Nucleus accumbens (tissue), 56 donors: ENCODE results near the gene INO80E.
"Not testable (repeated sequence)": the region's sequence is repeated elsewhere in the genome, so short reads cannot be mapped to it uniquely, and the experiment has no call there.

Experiments used
- DNase-seq, 56 donors: peaks; one replicate each; lab custom pipeline; 2025; lab: John Stamatoyannopoulos, UW

INO80E gene

GRCh38 chr16:30027588-30028437 is 31.8 kb downstream of the INO80E start:
- DNase-seq = no peak

- no peak for DNase-seq
Measured at GRCh38 chr16:30028438-30029076, 32.5 kb downstream of the INO80E start.

DNA sequence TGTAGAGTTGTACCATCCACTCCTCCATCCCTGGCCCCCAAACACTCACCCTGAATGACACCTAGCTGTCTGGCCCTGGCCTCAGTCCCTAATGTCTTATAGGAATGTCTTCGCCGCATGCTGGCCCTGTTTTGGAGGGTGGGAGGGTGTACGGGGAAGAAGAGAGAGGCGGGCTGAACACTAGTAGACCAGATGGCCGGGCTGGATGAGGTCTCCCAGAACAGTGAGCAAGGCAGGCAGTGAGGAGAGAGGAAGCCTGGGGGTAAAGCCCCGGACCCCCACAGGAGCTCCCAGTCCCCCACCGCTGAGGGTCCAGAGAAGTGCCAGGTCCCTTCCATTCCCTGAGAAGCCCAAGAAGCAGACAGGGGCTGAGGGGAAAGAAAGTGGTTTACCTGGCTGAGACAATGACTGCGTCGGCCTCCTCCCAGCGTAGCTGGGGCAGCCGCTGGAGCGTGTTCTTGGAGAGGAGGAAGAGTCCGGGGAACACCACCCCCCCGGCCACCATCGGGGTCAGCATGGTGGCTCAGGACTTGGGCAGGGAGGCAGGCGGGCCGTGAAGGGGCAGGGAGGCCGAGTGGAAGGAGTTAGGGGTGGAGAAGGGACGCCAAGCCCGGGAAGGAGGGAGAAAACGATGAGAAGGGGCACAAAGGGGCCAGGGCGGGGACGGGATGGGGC is 34.1 kb downstream of the INO80E start:
- DNase-seq = no peak

- DNase-seq = peak in 16 of 56 donors; percentile 6 to 55 (median 28)
Measured at GRCh38 chr16:30030841-30031413, 34.9 kb downstream of the INO80E start, which contains the start of gene TLCD3B. Gene TLCD3B, minus strand, starts transcription at chr16:30031271. Its CDS starts 744 bp downstream, at chr16:30030527.

- peak in 1 of 56 donors; percentile 26 for DNase-seq
Measured at GRCh38 chr16:30031477-30031918, 35.5 kb downstream of the INO80E start.

DNA sequence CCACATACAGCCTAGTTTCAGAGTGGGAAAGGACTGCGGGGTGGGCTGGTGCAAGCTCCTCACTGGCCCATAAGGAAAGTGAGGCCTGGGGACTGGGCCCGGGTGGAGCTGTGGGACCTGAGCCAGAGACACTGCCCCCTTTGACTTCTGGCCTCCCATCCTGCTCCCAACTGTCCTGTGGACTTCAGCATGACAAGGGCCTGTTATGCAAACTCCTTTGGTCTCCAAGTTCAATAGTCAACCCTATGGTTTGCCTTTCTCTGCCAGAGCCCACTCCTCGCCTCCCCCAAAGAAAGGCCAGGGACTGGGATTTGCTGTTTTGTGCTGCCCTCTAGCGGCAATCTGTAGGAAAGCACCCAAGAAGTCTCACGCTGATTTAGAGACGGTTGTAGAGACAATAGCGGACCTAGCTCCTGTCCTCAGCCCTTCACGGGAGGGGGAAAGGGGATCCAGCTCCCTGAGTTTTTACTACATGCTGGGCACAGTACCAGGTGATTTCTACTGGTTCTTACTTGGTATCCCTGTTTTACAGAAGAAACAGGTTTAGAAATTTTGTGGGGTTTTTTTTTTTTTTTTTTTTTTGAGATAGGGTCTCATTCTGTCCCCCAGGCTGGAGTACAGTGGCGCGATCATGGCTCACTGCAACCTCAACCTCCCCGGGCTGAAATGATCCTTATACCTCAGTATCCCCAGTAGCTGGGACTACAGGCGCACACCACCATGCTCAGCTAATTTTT is 36.2 kb downstream of the INO80E start:
- peak in 27 of 56 donors; percentile 7 to 73 (median 34) for DNase-seq

- no peak for DNase-seq
Measured at GRCh38 chr16:30033270-30033669, 37.2 kb downstream of the INO80E start.

- no peak for DNase-seq
Measured at GRCh38 chr16:30040221-30040620, 44.2 kb downstream of the INO80E start.

DNA sequence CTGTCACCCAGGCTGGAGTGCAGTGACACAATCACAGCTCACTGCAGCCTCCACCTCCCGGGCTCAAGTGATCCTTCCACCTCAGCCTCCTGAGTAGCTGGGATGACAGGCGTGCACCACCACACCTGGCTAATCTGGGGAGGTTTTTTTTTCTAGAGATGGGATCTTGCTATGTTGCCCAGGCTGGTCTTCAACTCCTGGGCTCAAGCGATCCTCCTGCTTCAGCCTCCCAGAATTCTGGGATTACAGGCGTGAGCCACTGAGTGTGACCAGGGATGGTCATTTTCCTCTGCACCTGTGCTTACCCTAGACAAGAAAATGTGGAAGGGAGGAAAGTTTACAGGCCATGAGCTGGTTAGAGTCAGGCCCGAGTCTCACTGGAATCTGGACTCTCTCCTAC is 44.6 kb downstream of the INO80E start:
- not testable (repeated sequence) for DNase-seq

GRCh38 chr16:30041841-30042240 is 45.8 kb downstream of the INO80E start:
- DNase-seq = no peak

DNA sequence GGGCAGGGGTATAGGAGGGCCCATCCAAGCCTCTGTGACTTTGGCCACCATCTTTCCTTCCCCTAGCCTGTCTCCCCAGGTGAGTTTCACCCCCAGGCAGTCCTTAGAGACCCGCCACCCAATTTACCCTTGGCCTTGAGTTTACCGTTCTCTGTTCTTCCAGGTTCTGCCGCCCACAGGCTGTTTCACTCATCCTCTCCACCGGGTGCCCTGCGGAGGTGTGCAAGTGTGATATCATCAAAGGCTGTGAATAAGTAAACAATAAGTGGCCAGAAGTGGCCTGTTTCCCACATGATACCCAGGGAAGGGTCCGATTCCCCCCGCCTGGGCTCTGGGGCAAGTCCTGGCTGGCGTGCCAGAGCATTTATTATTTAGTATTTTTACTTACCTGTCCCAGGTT is 50.1 kb downstream of the INO80E start:
- no peak for DNase-seq

DNA sequence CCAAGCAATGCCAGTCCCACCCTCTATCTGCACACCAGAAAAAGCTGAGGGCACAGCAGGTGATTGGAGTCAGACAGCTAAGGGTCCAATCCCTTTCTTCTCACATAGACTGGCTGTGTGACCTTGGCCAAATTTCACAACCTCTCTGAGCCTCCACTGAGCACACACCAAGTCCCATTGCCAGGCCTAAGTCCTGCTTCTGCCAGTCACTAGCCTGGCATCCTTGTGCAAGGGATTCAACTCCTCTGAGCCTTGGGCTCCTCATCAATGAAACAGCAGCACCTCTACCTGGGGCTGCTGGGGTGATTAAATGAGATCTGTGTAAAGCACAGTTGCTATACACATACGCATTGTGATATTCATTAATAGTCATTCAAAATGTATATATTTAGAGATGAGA is 50.5 kb downstream of the INO80E start:
- no peak for DNase-seq

DNA sequence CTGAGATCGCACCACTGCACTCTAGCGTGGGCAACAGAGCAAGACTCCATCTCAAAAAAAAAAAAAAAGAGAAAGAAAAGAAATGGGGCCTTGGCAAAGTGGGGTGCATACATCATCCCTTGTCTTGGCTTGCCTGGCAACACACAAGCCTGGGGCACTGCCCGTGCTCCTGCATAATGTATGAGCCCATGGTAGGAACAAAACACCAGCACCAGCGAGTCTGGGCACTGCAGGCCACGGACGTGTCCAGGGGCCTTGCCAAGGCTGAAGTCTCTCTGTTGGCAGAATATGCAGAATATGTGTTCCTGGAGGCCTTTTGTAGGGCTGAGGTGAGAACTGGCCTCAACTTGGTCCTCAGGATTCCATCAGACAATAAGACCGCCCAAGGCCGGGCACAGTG is 53.8 kb downstream of the INO80E start:
- peak in 44 of 56 donors; percentile 8 to 89 (median 51) for DNase-seq

DNA sequence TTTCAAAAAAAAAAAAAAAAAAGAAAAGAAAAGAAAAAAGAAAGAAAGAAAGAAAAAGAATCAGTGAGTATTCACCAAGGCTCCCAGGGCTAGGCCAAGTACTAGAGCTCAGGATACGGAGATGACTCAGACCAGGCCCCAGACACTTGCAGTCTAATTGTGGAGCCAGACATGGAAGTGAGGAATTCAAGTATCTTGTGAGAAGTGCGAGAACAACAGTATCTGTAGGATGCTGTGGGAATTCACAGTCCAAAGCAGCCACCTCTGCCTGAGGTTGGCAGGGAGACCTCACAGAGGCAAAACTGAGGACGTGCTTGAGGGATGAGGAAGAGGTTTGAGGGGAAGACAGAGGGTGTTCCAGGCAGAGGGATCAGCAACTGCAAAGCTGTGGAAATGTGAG is 55.5 kb downstream of the INO80E start:
- DNase-seq = no peak

DNA sequence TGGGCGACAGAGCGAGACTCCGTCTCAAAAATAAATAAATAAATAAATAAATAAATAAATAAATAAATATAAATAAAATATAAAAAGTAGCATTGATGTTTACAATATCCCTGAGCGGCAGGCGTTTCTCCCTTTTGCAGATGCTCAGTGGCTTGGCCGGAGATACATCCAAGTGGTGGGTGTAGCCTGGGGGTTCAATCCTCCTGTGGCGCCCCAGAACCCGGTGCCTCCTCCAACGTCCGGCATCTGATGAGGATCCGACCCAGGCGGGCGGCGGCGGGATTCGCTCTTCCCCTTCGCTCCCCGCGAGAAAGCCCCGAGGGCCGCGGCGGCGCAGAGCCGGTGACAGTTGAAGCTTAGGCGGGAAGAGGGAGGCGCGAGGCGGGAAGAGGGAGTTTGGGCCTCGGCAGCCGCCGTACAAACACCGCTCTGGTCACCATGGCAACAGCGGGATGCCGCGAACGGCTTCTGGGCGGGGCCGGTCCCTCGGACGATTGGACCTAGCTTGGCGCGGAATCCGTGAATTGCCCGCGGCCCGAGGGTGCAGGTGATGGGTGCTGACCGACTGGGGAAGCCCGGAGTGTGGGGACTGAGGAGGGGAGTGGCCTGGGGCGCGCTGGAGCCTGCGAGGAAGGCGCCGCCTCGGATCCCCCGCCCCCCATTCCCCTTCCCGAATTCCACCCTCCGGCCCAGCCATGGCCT is 56.8 kb downstream of the INO80E start:
- peak in 55 of 56 donors; percentile 42 to 92 (median 80) for DNase-seq

- DNase-seq = peak in 1 of 56 donors; percentile 48
Measured at GRCh38 chr16:30053376-30054015, 57.5 kb downstream of the INO80E start.

GRCh38 chr16:30054451-30054850 is 58.4 kb downstream of the INO80E start:
- DNase-seq = no peak

DNA sequence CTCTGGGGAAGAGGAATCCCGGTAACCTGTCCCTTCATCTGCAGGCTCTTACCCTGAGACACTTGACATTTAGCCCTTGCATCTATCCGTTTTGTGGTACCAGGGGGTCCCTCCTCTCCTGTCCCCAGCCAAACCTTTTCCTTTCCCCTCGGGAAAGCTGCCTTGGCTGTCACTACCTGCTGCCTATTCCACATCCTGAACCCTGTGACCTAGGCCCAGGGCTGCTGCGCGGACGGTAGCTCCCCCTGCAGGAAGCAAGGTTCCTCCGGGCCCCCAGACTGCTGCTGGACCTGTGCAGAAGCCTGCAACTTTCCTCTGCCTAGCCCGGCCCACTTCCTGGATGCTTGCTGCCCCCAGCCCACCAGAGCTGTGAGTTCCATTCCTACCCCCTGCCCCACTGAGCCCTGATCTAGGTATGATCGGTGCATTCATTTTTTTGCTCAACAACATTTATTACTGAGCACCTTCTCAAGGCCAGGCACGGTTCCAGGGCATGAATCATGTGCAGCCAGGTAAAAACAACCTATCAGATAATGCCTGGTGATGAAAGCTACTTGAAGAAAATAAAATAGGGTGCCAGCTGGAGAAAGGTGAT is 59.0 kb downstream of the INO80E start:
- peak in 1 of 56 donors; percentile 12 for DNase-seq
